Suprapubic skin (tissue), 4 donors: ENCODE measurements around the gene ZSWIM9. TPM values are rescaled to one million over a fixed set of nuclear protein-coding genes. Genes with fewer than 3 reads are reported as not detected.
"Not testable (repeated sequence)": the region's sequence is repeated elsewhere in the genome, so short reads cannot be mapped to it uniquely, and the experiment has no call there.

Experiments used
- DNase-seq, 2 donors: peaks; one replicate each; pipeline ENCODE4 v3.0.0-alpha.2; 2019; ENCODE audit warnings: low spot score in 2 of 2
- H3K27ac ChIP-seq: fragments of 200-600 bp; sonication (generic); one replicate; pipeline ENCODE4 v1.5.1; 2019
- H3K27me3 ChIP-seq: fragments of 200-600 bp; sonication (generic); one replicate; pipeline ENCODE4 v1.5.1; 2019
- H3K36me3 ChIP-seq: fragments of 200-600 bp; sonication (generic); one replicate; pipeline ENCODE4 v1.5.1; 2019
- H3K4me1 ChIP-seq: fragments of 200-600 bp; sonication (generic); one replicate; pipeline ENCODE4 v1.5.1; 2019
- H3K4me3 ChIP-seq: fragments of 200-600 bp; sonication (generic); one replicate; pipeline ENCODE4 v1.5.1; 2019; ENCODE audit warnings: mild to moderate bottlenecking
- H3K9me3 ChIP-seq: fragments of 200-600 bp; sonication (generic); one replicate; pipeline ENCODE4 v1.5.1; 2019
- CTCF ChIP-seq, 2 donors: fragments of 200-600 bp in 1 of 2; fragments of 450-650 bp in 1 of 2; sonication (generic) in 1 of 2; IDR thresholded peaks; one replicate each; pipeline ENCODE4 v1.5.1; 2016 to 2019; ENCODE audit warnings: antibody characterized with exemption in 2 of 2, mild to moderate bottlenecking in 1 of 2, moderate library complexity in 1 of 2
- EP300 ChIP-seq: sonication (generic); formaldehyde crosslinking; IDR thresholded peaks from one replicate; pipeline ENCODE4 v1.6.1; 2017; ENCODE audit warnings: antibody characterized with exemption
- POLR2A ChIP-seq, 2 donors: fragments of 450-650 bp; IDR thresholded peaks; one replicate each; pipeline ENCODE4 v1.6.1; 2017; ENCODE audit warnings: antibody characterized with exemption in 2 of 2, mild to moderate bottlenecking in 2 of 2, moderate library complexity in 2 of 2
- POLR2AphosphoS5 ChIP-seq, 3 donors: sonication (generic); formaldehyde crosslinking; IDR thresholded peaks; one replicate each; pipeline ENCODE4 v1.6.1; 2017; ENCODE audit warnings: antibody characterized with exemption in 3 of 3
- WGBS: methylation state at CpG from one replicate; pipeline ENCODE4 v1.1.5; 2018; 5-methylcytosine and 5-hydroxymethylcytosine counted together
- total RNA-seq, 4 donors: library from RNA; depleted of rRNA; stranded (reverse); fragments of >200 nt; gene quantifications; one replicate each; pipeline ENCODE4 v1.1.0, GENCODE V29; 2016

Gene ZSWIM9
- total RNA-seq, 4 donors from 2014 or later, result 2.2 to 5.0 (median 4.0) TPM

GRCh38 chr19:48230555-48231129 lies 60.2 kb downstream of the ZSWIM9 start:
- peaks cover 63% of the 10 kb centered on the region for H3K36me3 ChIP-seq
- H3K27ac ChIP-seq, result no peak overlapping the region
- TF ChIP-seq POLR2A (IDR thresholded peaks at IDR 0.05), result no peak
- no peak for TF ChIP-seq EP300
- no peak for TF ChIP-seq POLR2AphosphoS5 (IDR thresholded peaks at IDR 0.05)
- no peak for TF ChIP-seq CTCF (IDR thresholded peaks at IDR 0.05)
- no peaks in the 10 kb centered on the region for H3K9me3 ChIP-seq
- 86% methylated on average over 14 of the region's 19 CpGs for WGBS
- DNase-seq, result no peak
- no peaks in the 10 kb centered on the region for H3K4me1 ChIP-seq
- no peaks in the 10 kb centered on the region for H3K27me3 ChIP-seq
- no peak overlapping the region for H3K4me3 ChIP-seq

- DNase-seq, result no peak
- no peaks in the 10 kb centered on the region for H3K4me1 ChIP-seq
- no peaks in the 10 kb centered on the region for H3K9me3 ChIP-seq
- H3K27me3 ChIP-seq, result no peaks in the 10 kb centered on the region
- TF ChIP-seq POLR2AphosphoS5 (IDR thresholded peaks at IDR 0.05) (no peak), CTCF (IDR thresholded peaks at IDR 0.05) (no peak), EP300 (no peak), POLR2A (IDR thresholded peaks at IDR 0.05) (no peak)
- peaks cover 51% of the 10 kb centered on the region for H3K36me3 ChIP-seq
- H3K4me3 ChIP-seq, result no peak overlapping the region
- WGBS, result 83% methylated on average over 3 of the region's 3 CpGs
- no peak overlapping the region for H3K27ac ChIP-seq
Measured at GRCh38 chr19:48237057-48237456, 66.6 kb downstream of the ZSWIM9 start.

- H3K27ac ChIP-seq, result no peak overlapping the region
- H3K36me3 ChIP-seq, result peaks cover 37% of the 10 kb centered on the region
- TF ChIP-seq CTCF (IDR thresholded peaks at IDR 0.05) (no peak), EP300 (no peak), POLR2AphosphoS5 (IDR thresholded peaks at IDR 0.05) (no peak), POLR2A (IDR thresholded peaks at IDR 0.05) (no peak)
- no peaks in the 10 kb centered on the region for H3K9me3 ChIP-seq
- H3K27me3 ChIP-seq, result no peaks in the 10 kb centered on the region
- H3K4me3 ChIP-seq, result no peak overlapping the region
- no peaks in the 10 kb centered on the region for H3K4me1 ChIP-seq
- WGBS, result 77% methylated on average over 6 of the region's 6 CpGs
- no peak for DNase-seq
Measured at GRCh38 chr19:48239120-48239519, 68.6 kb downstream of the ZSWIM9 start.

GRCh38 chr19:48239582-48240141 lies 69.2 kb downstream of the ZSWIM9 start:
- Histone ChIP-seq H3K27me3 (no peaks in the 10 kb centered on the region), H3K4me1 (no peaks in the 10 kb centered on the region), H3K4me3 (no peak overlapping the region), H3K36me3 (peaks cover 33% of the 10 kb centered on the region), H3K9me3 (no peaks in the 10 kb centered on the region), H3K27ac (no peak overlapping the region)
- DNase-seq, result no peak
- 94% methylated on average over 9 of the region's 9 CpGs for WGBS
- TF ChIP-seq CTCF (IDR thresholded peaks at IDR 0.05) (no peak), EP300 (no peak)

GRCh38 chr19:48241771-48242170 lies 71.3 kb downstream of the ZSWIM9 start:
- H3K4me3 ChIP-seq, DNase-seq, H3K27ac ChIP-seq, H3K9me3 ChIP-seq, H3K27me3 ChIP-seq, H3K4me1 ChIP-seq: not testable (repeated sequence)
- peaks cover 26% of the 10 kb centered on the region for H3K36me3 ChIP-seq
- WGBS, result 93% methylated on average over 5 of the region's 6 CpGs

- TF ChIP-seq POLR2A (IDR thresholded peaks at IDR 0.05) (no peak), EP300 (no peak), POLR2AphosphoS5 (IDR thresholded peaks at IDR 0.05) (no peak), CTCF (IDR thresholded peaks at IDR 0.05) (no peak)
- H3K4me3 ChIP-seq, result no peak overlapping the region
- no peak for DNase-seq
- H3K4me1 ChIP-seq, result no peaks in the 10 kb centered on the region
- no peak overlapping the region for H3K27ac ChIP-seq
- H3K9me3 ChIP-seq, result no peaks in the 10 kb centered on the region
- no peaks in the 10 kb centered on the region for H3K27me3 ChIP-seq
- WGBS, result 69% methylated on average over 5 of the region's 5 CpGs
- H3K36me3 ChIP-seq, result peaks cover 20% of the 10 kb centered on the region
Measured at GRCh38 chr19:48244281-48244680, 73.8 kb downstream of the ZSWIM9 start.
